HL-60 (cell line): ENCODE data around the gene SHOC2.
"Not testable (repeated sequence)": the region's sequence is repeated elsewhere in the genome, so short reads cannot be mapped to it uniquely, and the experiment has no call there.

ENCODE experiments used
- DNase-seq, 2 experiments: peaks; one replicate each; pipeline ENCODE4 v3.0.0-alpha.2; 2010 to 2020; ENCODE audit warnings: low read depth in 1 of 2, low spot score in 1 of 2
- H3K27ac ChIP-seq: fragments of 250-450 bp; sonication (Bioruptor Pico); replicated peaks from 2 replicates; pipeline ENCODE4 v1.5.1; 2020; ENCODE audit warnings: mild to moderate bottlenecking, moderate library complexity
- H3K27me3 ChIP-seq: fragments of 250-450 bp; sonication (Bioruptor Pico); 2 replicates; pipeline ENCODE4 v1.5.1; 2021; ENCODE audit warnings: mild to moderate bottlenecking, moderate library complexity; ENCODE audit not compliant: insufficient read depth, poor library complexity, severe bottlenecking
- H3K4me3 ChIP-seq: replicated peaks from 2 replicates; pipeline ENCODE4 v1.5.1; 2011; ENCODE audit warnings: mild to moderate bottlenecking, control low read depth, low read length; ENCODE audit not compliant: insufficient read depth
- GABPA ChIP-seq: IDR thresholded peaks from 2 replicates; pipeline ENCODE4 v1.6.1; 2012; ENCODE audit warnings: low read depth
- POLR2AphosphoS5 ChIP-seq: IDR thresholded peaks from 2 replicates; pipeline ENCODE4 v1.6.1; 2012; ENCODE audit warnings: low read depth
- SPI1 ChIP-seq: IDR thresholded peaks from 2 replicates; pipeline ENCODE4 v1.6.1; 2012; ENCODE audit warnings: low read depth, mild to moderate bottlenecking, borderline replicate concordance
- TF ChIP-seq, protein P1 (sequence below): IDR thresholded peaks from 2 replicates; pipeline ENCODE4 v1.6.1; 2012; ENCODE audit warnings: low read depth; ENCODE audit not compliant: insufficient replicate concordance
- TF ChIP-seq, protein P2 (sequence below): IDR thresholded peaks from one replicate; pipeline ENCODE4 v1.5.1; 2011; ENCODE audit warnings: low read length, control low read depth, inconsistent platforms; ENCODE audit not compliant: insufficient read depth

The SHOC2 gene

DNA sequence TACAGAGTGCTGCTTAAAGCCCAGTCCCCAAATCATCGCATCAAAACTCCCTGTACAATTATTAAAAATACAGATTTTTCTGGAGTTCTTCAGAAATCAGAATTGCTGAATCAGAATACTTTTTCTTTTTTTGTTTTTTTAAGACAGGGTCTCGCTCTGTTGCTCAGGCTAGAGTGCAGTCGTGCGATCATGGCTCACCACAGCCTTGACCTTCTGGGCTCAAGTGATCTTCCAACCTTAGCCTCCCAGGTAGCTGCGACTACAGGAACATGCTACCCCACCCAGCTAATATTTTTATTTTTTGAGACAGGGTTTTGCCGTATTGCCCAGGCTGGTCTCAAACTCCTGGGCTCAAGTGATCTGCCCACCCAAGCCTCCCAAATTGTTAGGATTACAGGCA, 4.4 kb upstream of the SHOC2 start:
- Histone ChIP-seq H3K4me3 (no peak overlapping the region), H3K27me3 (no peaks in the 10 kb centered on the region), H3K27ac (no peak overlapping the region)
- no peak for TF ChIP-seq GABPA
- no peak for TF ChIP-seq POLR2AphosphoS5
- TF ChIP-seq SPI1: no peak
- TF ChIP-seq, protein P1, sequence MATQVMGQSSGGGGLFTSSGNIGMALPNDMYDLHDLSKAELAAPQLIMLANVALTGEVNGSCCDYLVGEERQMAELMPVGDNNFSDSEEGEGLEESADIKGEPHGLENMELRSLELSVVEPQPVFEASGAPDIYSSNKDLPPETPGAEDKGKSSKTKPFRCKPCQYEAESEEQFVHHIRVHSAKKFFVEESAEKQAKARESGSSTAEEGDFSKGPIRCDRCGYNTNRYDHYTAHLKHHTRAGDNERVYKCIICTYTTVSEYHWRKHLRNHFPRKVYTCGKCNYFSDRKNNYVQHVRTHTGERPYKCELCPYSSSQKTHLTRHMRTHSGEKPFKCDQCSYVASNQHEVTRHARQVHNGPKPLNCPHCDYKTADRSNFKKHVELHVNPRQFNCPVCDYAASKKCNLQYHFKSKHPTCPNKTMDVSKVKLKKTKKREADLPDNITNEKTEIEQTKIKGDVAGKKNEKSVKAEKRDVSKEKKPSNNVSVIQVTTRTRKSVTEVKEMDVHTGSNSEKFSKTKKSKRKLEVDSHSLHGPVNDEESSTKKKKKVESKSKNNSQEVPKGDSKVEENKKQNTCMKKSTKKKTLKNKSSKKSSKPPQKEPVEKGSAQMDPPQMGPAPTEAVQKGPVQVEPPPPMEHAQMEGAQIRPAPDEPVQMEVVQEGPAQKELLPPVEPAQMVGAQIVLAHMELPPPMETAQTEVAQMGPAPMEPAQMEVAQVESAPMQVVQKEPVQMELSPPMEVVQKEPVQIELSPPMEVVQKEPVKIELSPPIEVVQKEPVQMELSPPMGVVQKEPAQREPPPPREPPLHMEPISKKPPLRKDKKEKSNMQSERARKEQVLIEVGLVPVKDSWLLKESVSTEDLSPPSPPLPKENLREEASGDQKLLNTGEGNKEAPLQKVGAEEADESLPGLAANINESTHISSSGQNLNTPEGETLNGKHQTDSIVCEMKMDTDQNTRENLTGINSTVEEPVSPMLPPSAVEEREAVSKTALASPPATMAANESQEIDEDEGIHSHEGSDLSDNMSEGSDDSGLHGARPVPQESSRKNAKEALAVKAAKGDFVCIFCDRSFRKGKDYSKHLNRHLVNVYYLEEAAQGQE: no peak
- TF ChIP-seq, protein P2, sequence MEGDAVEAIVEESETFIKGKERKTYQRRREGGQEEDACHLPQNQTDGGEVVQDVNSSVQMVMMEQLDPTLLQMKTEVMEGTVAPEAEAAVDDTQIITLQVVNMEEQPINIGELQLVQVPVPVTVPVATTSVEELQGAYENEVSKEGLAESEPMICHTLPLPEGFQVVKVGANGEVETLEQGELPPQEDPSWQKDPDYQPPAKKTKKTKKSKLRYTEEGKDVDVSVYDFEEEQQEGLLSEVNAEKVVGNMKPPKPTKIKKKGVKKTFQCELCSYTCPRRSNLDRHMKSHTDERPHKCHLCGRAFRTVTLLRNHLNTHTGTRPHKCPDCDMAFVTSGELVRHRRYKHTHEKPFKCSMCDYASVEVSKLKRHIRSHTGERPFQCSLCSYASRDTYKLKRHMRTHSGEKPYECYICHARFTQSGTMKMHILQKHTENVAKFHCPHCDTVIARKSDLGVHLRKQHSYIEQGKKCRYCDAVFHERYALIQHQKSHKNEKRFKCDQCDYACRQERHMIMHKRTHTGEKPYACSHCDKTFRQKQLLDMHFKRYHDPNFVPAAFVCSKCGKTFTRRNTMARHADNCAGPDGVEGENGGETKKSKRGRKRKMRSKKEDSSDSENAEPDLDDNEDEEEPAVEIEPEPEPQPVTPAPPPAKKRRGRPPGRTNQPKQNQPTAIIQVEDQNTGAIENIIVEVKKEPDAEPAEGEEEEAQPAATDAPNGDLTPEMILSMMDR: no peak
- DNase-seq: no peak

DNA sequence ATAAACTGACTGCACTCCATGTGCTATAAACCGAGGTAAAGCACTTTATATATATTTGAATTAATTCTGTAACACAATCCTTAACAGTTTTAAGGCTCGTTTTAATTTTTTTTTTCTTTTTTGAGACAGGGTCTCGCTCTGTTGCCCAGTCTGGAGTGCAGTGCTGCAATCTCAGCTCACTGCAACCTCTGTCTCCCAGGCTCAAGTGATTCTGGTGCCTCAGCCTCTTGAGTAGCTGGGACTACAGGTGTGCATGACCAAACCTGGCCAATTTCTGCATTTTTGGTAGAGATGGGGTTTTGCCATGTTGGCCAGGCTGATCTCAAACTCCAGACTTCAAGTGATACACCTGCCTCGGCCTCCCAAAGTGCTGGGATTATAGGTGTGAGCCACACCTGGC, 3.8 kb upstream of the SHOC2 start:
- not testable (repeated sequence) for H3K27ac ChIP-seq, DNase-seq, H3K27me3 ChIP-seq, H3K4me3 ChIP-seq

DNA sequence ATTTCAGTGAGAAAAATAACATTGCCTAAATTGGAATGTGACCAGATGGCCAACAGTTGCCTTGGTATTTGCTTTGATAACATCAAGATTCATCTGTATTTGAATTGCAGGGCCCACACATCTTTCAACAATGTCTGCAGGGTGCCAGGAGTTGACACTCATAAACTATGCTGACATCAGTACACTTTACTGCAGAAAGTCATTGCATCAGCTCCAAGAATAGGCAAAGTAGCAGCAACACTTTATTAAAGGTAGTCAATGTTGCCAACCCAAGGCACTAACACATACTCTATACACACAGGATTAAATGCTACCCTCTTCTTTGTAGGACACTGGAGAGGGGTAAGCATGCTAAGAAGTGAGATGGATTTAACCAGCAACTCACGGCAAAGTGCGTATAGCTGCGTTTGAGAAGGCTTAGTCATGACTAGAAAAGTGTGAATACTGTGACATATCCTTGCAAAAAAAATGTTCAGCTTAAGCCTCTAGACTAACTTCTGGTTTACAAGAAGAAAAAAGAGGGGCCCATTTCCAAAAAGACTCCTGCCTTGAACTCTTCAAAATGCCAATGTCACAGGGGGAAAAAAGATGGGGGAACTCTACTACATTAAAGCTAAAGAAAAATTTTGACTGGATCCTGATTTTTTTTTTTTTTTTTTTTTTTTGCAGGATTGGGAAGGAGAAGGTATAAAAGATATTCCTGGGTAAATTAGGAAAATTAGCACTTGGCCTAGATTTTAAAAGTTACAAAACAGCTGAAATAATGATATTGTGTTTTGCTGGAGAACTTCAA, 2.7 kb upstream of the SHOC2 start:
- H3K4me3 ChIP-seq: no peak overlapping the region
- DNase-seq: no peak
- no peak overlapping the region for H3K27ac ChIP-seq
- no peaks in the 10 kb centered on the region for H3K27me3 ChIP-seq
- TF ChIP-seq GABPA: no peak
- TF ChIP-seq, protein P2: no peak
- TF ChIP-seq, protein P1: no peak
- no peak for TF ChIP-seq POLR2AphosphoS5
- TF ChIP-seq SPI1: no peak

DNA sequence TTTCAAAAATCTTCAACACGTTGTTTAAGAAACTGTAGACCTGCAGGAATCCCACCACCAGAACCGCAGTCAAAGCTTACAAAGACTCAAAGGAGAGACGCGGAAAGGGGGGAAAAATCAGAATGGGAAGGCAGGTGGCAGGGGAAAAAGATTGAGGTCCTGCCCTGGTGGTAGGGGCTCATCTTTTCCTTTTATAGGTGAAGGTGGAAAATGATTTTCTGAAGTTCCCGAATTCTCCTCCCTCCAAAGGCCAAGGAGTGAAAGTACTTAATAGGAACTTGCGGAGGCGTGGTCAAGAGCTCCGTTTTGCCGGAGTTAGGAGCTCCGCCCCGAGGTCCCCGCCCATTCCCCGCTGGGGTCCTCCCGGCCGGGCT, 1.1 kb upstream of the SHOC2 start:
- DNase-seq: peak; percentile 83 to 96
- no peak for TF ChIP-seq GABPA
- TF ChIP-seq, protein P2: no peak
- no peak for TF ChIP-seq SPI1
- TF ChIP-seq, protein P1: no peak
- TF ChIP-seq POLR2AphosphoS5: no peak
- Histone ChIP-seq H3K27ac (peak overlapping the region; percentile 99), H3K27me3 (no peaks in the 10 kb centered on the region), H3K4me3 (peak overlapping the region; percentile 79)
